Measurements from ENCODE around the gene NTM.

The NTM gene

GRCh38 chr11:132260636-132261035 lies 890.2 kb downstream of the NTM start:
- no peak for DNase-seq

GRCh38 chr11:132263241-132263640 lies 892.8 kb downstream of the NTM start:
- DNase-seq, result no peak

GRCh38 chr11:132263875-132264274 lies 893.5 kb downstream of the NTM start:
- no peak for DNase-seq

GRCh38 chr11:132264616-132265015 lies 894.2 kb downstream of the NTM start:
- no peak for DNase-seq

- DNase-seq, result no peak
These were observed 908.6 kb downstream of the NTM start for GRCh38 chr11:132278801-132279574.

GRCh38 chr11:132284048-132284447 lies 913.6 kb downstream of the NTM start:
- DNase-seq, result no peak

GRCh38 chr11:132284611-132285010 lies 914.2 kb downstream of the NTM start:
- no peak for DNase-seq

- DNase-seq, result no peak
These were observed 915.2 kb downstream of the NTM start for GRCh38 chr11:132285631-132286030.

- no peak for DNase-seq
These were observed 915.7 kb downstream of the NTM start for GRCh38 chr11:132286106-132286505.

GRCh38 chr11:132288036-132288435 lies 917.6 kb downstream of the NTM start:
- no peak for DNase-seq

- no peak for DNase-seq
These were observed 919.3 kb downstream of the NTM start for GRCh38 chr11:132289590-132290256.

GRCh38 chr11:132293586-132293985 lies 923.2 kb downstream of the NTM start:
- DNase-seq, result no peak

- DNase-seq, result no peak
These were observed 926.7 kb downstream of the NTM start for GRCh38 chr11:132296946-132297610.

GRCh38 chr11:132298357-132298756 lies 927.9 kb downstream of the NTM start:
- DNase-seq, result no peak

- no peak for DNase-seq
These were observed 929.9 kb downstream of the NTM start for GRCh38 chr11:132300283-132300682.

GRCh38 chr11:132301465-132301864 lies 931.0 kb downstream of the NTM start:
- no peak for DNase-seq

- no peak for DNase-seq
These were observed 931.5 kb downstream of the NTM start for GRCh38 chr11:132301900-132302299.

GRCh38 chr11:132307309-132308020 lies 937.0 kb downstream of the NTM start:
- DNase-seq, result no peak

- DNase-seq, result no peak
These were observed 940.3 kb downstream of the NTM start for GRCh38 chr11:132310390-132311375.

GRCh38 chr11:132311703-132312102 lies 941.3 kb downstream of the NTM start:
- DNase-seq, result no peak

GRCh38 chr11:132312161-132312560 lies 941.7 kb downstream of the NTM start:
- DNase-seq, result no peak

GRCh38 chr11:132312701-132313111 lies 942.3 kb downstream of the NTM start:
- DNase-seq, result no peak

Measured in NCI-H2171 (cell line).